CD14-positive monocyte (primary cell): Measurements from ENCODE around the gene PHLPP1. TPM values are rescaled to one million over a fixed set of nuclear protein-coding genes. Genes with fewer than 3 reads are reported as not detected.

Source experiments
- DNase-seq, 3 donors: peaks; one replicate each; pipeline ENCODE4 v3.0.0-alpha.2; 2011 to 2022
- H2AFZ ChIP-seq: 2 replicates; pipeline ENCODE4 v1.6.0; 2012; ENCODE audit warnings: mild to moderate bottlenecking, low read depth, low read length, inconsistent platforms; ENCODE audit not compliant: insufficient read depth, poor library complexity, severe bottlenecking
- H3K27ac ChIP-seq, 2 donors: 1 replicate in 1 of 2; 2 replicates in 1 of 2; pipeline ENCODE4 v1.5.1; 2012 to 2013; ENCODE audit warnings: low read length in 2 of 2, control low read depth in 1 of 2, inconsistent platforms in 1 of 2, low read depth in 1 of 2, mild to moderate bottlenecking in 1 of 2
- H3K27me3 ChIP-seq, 2 donors: one replicate each; pipeline versions ENCODE4 v1.6.0 to v1.6.1; 2011 to 2013; ENCODE audit warnings: low read length in 2 of 2; ENCODE audit not compliant: control insufficient read depth in 2 of 2, insufficient read depth in 2 of 2
- H3K36me3 ChIP-seq, 2 donors: replicated peaks in 1 of 2; 1 replicate in 1 of 2; 2 replicates in 1 of 2; pipeline versions ENCODE4 v1.5.1 to v1.6.1; 2012 to 2013; ENCODE audit warnings: low read length in 2 of 2, control low read depth in 1 of 2, inconsistent platforms in 1 of 2, mild to moderate bottlenecking in 1 of 2; ENCODE audit not compliant: insufficient read depth in 2 of 2, control insufficient read depth in 1 of 2
- H3K4me1 ChIP-seq, 2 donors: 1 replicate in 1 of 2; 2 replicates in 1 of 2; pipeline versions ENCODE4 v1.5.1 to v1.6.1; 2012 to 2013; ENCODE audit warnings: low read length in 2 of 2, control low read depth in 1 of 2, inconsistent platforms in 1 of 2, mild to moderate bottlenecking in 1 of 2, moderate library complexity in 1 of 2; ENCODE audit not compliant: insufficient read depth in 2 of 2, control insufficient read depth in 1 of 2
- H3K4me2 ChIP-seq: replicated peaks from 2 replicates; pipeline ENCODE3; 2012; ENCODE audit warnings: low read length, moderate library complexity, mild to moderate bottlenecking; ENCODE audit not compliant: poor library complexity, severe bottlenecking; ENCODE audit errors: extremely low read depth
- H3K4me3 ChIP-seq, 3 experiments: fragments of 200-600 bp in 1 of 3; sonication (generic) in 1 of 3; replicated peaks in 1 of 3; 1 replicate in 2 of 3; 2 replicates in 1 of 3; pipeline ENCODE4 v1.5.1; 2011 to 2013; ENCODE audit warnings: low read length in 3 of 3, mild to moderate bottlenecking in 3 of 3, control low read depth in 2 of 3, low read depth in 2 of 3, inconsistent platforms in 1 of 3, moderate library complexity in 1 of 3
- H3K79me2 ChIP-seq: 2 replicates; pipeline ENCODE4 v1.6.0; 2012; ENCODE audit warnings: mild to moderate bottlenecking, control low read depth, inconsistent platforms, low read length, moderate library complexity; ENCODE audit not compliant: insufficient read depth
- H3K9ac ChIP-seq: 2 replicates; pipeline ENCODE4 v1.6.0; 2017; ENCODE audit warnings: low read length, mild to moderate bottlenecking; ENCODE audit not compliant: insufficient read depth, poor library complexity, severe bottlenecking
- H3K9me3 ChIP-seq, 2 donors: replicated peaks in 1 of 2; 1 replicate in 1 of 2; 2 replicates in 1 of 2; pipeline versions ENCODE4 v1.5.1 to v1.6.1; 2012 to 2013; ENCODE audit warnings: low read length in 2 of 2, control low read depth in 1 of 2; ENCODE audit not compliant: control insufficient read depth in 1 of 2, insufficient read depth in 1 of 2
- H4K20me1 ChIP-seq: 2 replicates; pipeline ENCODE4 v1.6.0; 2012; ENCODE audit warnings: mild to moderate bottlenecking, low read length, control low read depth, moderate library complexity; ENCODE audit not compliant: insufficient read depth
- H3K27ac Mint-ChIP-seq, 7 donors: one replicate each; pipeline ENCODE4 v1.8.0; 2020; ENCODE audit warnings: mild to moderate bottlenecking in 7 of 7, mixed read lengths in 7 of 7, moderate library complexity in 6 of 7, inconsistent platforms in 2 of 7
- H3K27me3 Mint-ChIP-seq, 3 donors: one replicate each; pipeline ENCODE4 v1.8.0; 2021 to 2022; ENCODE audit warnings: low read depth in 3 of 3, mild to moderate bottlenecking in 3 of 3, mixed read lengths in 3 of 3, moderate library complexity in 3 of 3, inconsistent platforms in 1 of 3
- H3K36me3 Mint-ChIP-seq, 2 donors: one replicate each; pipeline ENCODE4 v1.8.0; 2020; ENCODE audit warnings: mixed read lengths in 2 of 2, inconsistent platforms in 1 of 2, mild to moderate bottlenecking in 1 of 2
- H3K4me1 Mint-ChIP-seq: one replicate; pipeline ENCODE4 v1.8.0; 2020; ENCODE audit warnings: mild to moderate bottlenecking, mixed read lengths
- H3K4me3 Mint-ChIP-seq, 2 donors: one replicate each; pipeline ENCODE4 v1.8.0; 2020; ENCODE audit warnings: mild to moderate bottlenecking in 2 of 2, mixed read lengths in 2 of 2, moderate library complexity in 1 of 2
- H3K9me3 Mint-ChIP-seq, 7 donors: one replicate each; pipeline ENCODE4 v1.8.0; 2020 to 2022; ENCODE audit warnings: mixed read lengths in 7 of 7, mild to moderate bottlenecking in 6 of 7, moderate library complexity in 6 of 7, inconsistent platforms in 2 of 7
- CTCF ChIP-seq: fragments of 200-600 bp; IDR thresholded peaks from one replicate; pipeline ENCODE4 v1.8.0; 2022; ENCODE audit warnings: antibody characterized with exemption, mild to moderate bottlenecking
- WGBS: methylation state at CpG from one replicate; pipeline ENCODE4 v1.1.5; 2013; ENCODE audit warnings: missing lambda C conversion rate; ENCODE audit not compliant: insufficient coverage; 5-methylcytosine and 5-hydroxymethylcytosine counted together
- intact Hi-C, 2 donors: fragments of 100-400 bp; cut with micrococcal nuclease; formaldehyde crosslinking; loops; one replicate each; pipeline versions ENCODE4 v1.15.0 to v1.15.1; 2023
- polyA plus RNA-seq, 3 donors: library from polyadenylated mRNA; depleted of rRNA in 1 of 3; unstranded in 2 of 3; stranded (reverse) in 1 of 3; fragments of 300-500 nt in 2 of 3; fragments of >200 nt in 1 of 3; fragmentation: Illumina TruSeq in 2 of 3; gene quantifications; 1 replicate in 2 of 3; 2 replicates in 1 of 3; pipeline ENCODE4 v1.2.3, GENCODE V29; 2012 to 2021

Gene PHLPP1
- polyA plus RNA-seq, 3 donors, result 0.04 to 2.0 (median 0.55) TPM

DNA sequence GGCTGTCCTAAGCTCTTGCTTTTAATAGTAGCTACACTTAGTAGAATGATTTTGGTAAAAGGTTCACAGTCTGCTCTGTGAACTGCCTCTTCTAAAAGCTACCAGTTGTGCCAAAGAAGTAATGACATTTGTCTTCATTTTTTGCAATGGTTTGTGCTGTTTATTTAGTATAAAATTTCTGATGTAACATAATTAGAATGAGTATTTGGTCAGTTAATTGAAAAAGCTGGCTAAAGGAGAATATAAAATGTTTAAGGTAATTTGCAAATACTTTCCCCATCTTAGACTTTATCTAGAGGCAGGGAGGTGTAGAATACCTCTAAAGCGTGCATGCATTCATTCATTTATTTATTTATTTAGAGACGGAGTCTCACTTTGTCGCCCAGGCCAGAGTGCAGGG, 71.3 kb downstream of the PHLPP1 start:
- H3K79me2 ChIP-seq, result peaks cover 25% of the 10 kb centered on the region
- TF ChIP-seq CTCF, result no peak
- H3K27me3 Mint-ChIP-seq, result peaks cover 0 to 2% (median 2%) of the 10 kb centered on the region in 3 donors
- no peak overlapping the region for H3K9ac ChIP-seq
- WGBS, result no CpG with 5 or more reads among the region's 3 CpGs
- no peak overlapping the region for H3K27ac ChIP-seq
- DNase-seq, result no peak
- no peaks in the 10 kb centered on the region for H4K20me1 ChIP-seq
- no peaks in the 10 kb centered on the region for H3K36me3 ChIP-seq
- no peaks in the 10 kb centered on the region for H3K27me3 ChIP-seq
- H3K4me1 Mint-ChIP-seq, result peaks cover 26% of the 10 kb centered on the region
- H2AFZ ChIP-seq, result no peak overlapping the region
- H3K9me3 ChIP-seq, result no peaks in the 10 kb centered on the region
- no peak overlapping the region for H3K4me3 Mint-ChIP-seq
- no peak overlapping the region for H3K4me2 ChIP-seq
- H3K36me3 Mint-ChIP-seq, result no peaks in the 10 kb centered on the region
- intact Hi-C loops, result loop anchor here in 1 of 2 donors (10.0 kb wide), 1 partner anchor 72 kb away; the partner anchor contains the start of gene PHLPP1
- H3K4me3 ChIP-seq, result no peak overlapping the region
- no peaks in the 10 kb centered on the region for H3K9me3 Mint-ChIP-seq
- H3K4me1 ChIP-seq, result peaks cover 16 to 25% of the 10 kb centered on the region in 2 donors
- no peak overlapping the region for H3K27ac Mint-ChIP-seq

GRCh38 chr18:62788111-62788510, 72.8 kb downstream of the PHLPP1 start:
- Mint-ChIP-seq H3K36me3 (no peaks in the 10 kb centered on the region), H3K27ac (no peak overlapping the region)

More at GRCh38 chr18:62788111-62788510, 72.8 kb downstream of the PHLPP1 start:
- H3K79me2 ChIP-seq, result peaks cover 25% of the 10 kb centered on the region
- H2AFZ ChIP-seq, result no peak overlapping the region
- H3K4me1 ChIP-seq, result peaks cover 13 to 19% of the 10 kb centered on the region in 2 donors
- Mint-ChIP-seq H3K4me3 (no peak overlapping the region), H3K4me1 (peaks cover 19% of the 10 kb centered on the region), H3K9me3 (no peaks in the 10 kb centered on the region), H3K27me3 (peaks cover 0 to 2% (median 1%) of the 10 kb centered on the region in 3 donors)
- H4K20me1 ChIP-seq, result no peaks in the 10 kb centered on the region
- no peak overlapping the region for H3K4me2 ChIP-seq
- no peaks in the 10 kb centered on the region for H3K36me3 ChIP-seq
- TF ChIP-seq CTCF, result no peak
- WGBS, result 97% methylated on average over 3 of the region's 3 CpGs
- intact Hi-C loops, result loop anchor here in 1 of 2 donors (10.0 kb wide), 1 partner anchor 73 kb away; the partner anchor contains the start of gene PHLPP1
- no peak overlapping the region for H3K27ac ChIP-seq
- DNase-seq, result no peak
- H3K27me3 ChIP-seq, result no peaks in the 10 kb centered on the region
- H3K4me3 ChIP-seq, result no peak overlapping the region
- H3K9ac ChIP-seq, result no peak overlapping the region
- no peaks in the 10 kb centered on the region for H3K9me3 ChIP-seq
